Astrocyte of the spinal cord (primary cell): Measurements from ENCODE around the gene PINK1.
A peak's percentile ranks its signal among the peaks of the same experiment; 100 is the strongest.

Experiments
- DNase-seq: peaks from one replicate; pipeline ENCODE4 v3.0.0; 2011; ENCODE audit warnings: low read depth, low spot score
- H3K4me3 ChIP-seq: 2 replicates; pipeline ENCODE4 v1.5.1; 2011; ENCODE audit warnings: low read depth, mild to moderate bottlenecking, low read length, moderate library complexity
- in situ Hi-C: cut with HindIII; loops from 2 replicates; pipeline ENCODE4 v1.10.0; 2017; ENCODE audit warnings: low sequenced_read_pairs
- TF ChIP-seq, protein P1 (sequence below): IDR thresholded peaks from 2 replicates; pipeline ENCODE4 v1.5.1; 2012; ENCODE audit warnings: low read depth, mild to moderate bottlenecking, low read length, inconsistent platforms

PINK1 gene

DNA sequence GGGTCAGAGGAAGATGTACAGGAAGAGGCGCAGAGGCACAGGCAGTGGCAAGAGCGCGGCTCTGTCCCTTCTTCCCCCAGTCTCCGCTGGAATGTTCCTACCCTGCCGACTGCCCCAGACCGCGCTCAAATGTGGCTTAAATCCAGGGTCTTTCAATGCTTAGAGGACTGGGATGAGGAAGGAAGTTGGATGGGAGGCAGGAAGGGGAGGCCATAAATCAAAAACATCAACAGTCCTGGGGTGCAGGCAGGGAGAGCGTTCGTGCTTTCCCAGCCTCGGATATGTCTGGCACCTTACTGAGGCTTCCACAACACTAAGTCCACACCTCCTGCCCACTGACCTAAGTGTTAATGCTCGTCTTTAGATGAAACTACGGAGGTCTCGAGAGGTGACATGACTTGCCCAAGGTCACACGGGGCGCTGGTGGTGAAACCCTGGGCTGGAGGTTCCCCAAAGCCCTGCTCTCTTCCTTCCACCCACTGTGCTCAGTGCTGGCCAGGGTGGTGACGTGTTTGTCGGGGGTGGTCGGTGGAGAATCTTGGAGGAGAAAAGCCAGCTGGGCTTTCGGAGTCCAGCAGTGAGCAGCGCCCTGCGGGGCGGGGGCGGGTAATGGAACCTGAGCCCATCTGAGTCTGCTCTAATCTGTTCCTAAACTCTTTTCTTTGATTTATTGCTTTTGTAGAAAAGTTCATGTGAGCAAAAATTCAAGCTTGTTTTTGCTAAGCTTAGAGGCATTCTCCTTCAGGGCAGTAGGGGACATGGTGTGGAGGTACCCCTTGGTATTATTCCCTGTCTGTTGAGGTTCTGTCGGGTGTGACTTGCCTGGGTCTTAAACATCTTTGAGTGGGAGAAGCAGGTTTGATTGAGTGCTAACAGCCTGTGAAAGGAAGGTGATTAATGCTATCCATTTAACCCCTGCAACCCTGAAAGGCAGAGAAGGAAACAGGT, 43.7 kb upstream of the PINK1 start:
- TF ChIP-seq, protein P1, sequence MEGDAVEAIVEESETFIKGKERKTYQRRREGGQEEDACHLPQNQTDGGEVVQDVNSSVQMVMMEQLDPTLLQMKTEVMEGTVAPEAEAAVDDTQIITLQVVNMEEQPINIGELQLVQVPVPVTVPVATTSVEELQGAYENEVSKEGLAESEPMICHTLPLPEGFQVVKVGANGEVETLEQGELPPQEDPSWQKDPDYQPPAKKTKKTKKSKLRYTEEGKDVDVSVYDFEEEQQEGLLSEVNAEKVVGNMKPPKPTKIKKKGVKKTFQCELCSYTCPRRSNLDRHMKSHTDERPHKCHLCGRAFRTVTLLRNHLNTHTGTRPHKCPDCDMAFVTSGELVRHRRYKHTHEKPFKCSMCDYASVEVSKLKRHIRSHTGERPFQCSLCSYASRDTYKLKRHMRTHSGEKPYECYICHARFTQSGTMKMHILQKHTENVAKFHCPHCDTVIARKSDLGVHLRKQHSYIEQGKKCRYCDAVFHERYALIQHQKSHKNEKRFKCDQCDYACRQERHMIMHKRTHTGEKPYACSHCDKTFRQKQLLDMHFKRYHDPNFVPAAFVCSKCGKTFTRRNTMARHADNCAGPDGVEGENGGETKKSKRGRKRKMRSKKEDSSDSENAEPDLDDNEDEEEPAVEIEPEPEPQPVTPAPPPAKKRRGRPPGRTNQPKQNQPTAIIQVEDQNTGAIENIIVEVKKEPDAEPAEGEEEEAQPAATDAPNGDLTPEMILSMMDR: no peak
- DNase-seq: peak; percentile 57
- H3K4me3 ChIP-seq: no peak overlapping the region
- in situ Hi-C loops: no loop called here

DNA sequence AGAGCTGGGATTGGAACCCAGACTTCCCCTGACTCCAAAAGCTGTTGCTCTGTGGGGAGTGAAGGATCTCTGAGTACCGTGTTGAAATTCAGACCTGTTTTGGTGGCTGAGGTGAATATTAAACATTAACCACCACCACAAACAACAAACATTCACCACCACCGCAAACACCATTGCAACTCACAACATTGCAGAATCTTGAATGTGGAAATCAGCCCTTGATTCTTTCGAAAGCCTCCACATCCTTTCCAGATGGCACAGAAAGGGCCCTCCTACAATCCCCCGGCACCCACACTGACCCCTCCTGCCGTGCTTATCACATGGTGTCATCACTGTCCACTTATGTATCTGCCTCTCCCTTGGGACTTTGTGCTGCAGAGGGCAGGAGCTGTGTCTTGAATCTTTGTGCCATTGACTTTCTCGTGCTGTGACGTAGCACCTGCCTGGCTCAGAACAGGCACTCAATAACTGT, 42.9 kb upstream of the PINK1 start:
- no peak overlapping the region for H3K4me3 ChIP-seq
- in situ Hi-C loops: no loop called here
- no peak for DNase-seq
- TF ChIP-seq, protein P1: no peak

DNA sequence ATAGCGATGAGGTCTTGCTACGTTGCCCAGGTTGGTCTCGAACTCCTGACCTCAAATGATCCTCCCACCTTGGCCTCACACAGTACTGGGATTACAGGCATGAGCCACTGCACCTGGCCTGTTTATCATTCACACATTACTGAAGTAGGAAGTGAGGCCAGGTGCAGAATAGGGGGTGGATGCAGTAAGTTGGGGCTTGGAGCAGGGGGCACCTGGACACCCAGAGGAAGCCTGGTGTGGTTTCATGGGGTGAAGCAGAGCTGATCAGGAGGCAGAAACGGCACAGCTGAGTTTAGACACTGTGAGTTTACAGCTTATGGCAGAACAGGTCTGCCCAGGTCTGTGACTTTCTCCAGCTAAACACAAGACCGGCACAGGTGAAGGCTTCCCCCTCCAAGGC, 39.5 kb upstream of the PINK1 start:
- TF ChIP-seq, protein P1: no peak
- in situ Hi-C loops: no loop called here
- H3K4me3 ChIP-seq: no peak overlapping the region
- DNase-seq: no peak

DNA sequence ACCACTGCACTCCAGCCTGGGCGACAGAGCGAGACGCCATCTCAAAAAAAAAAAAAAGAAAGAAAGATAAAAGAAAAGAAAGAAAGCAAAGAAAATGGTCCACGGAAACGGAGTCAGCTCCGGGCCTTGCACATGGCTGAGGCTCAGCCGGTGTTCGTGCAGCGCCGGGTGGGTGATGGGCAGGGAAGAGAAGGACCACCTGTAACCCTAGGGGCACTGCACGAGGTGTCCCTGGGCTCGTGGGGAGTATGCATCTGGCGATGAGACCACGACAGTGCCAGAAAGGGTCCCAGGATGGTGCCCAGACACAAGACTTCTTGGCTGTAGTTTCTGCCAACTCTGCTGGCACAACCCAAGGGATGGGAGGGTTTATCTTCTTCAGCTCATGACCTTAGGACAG, 38.5 kb upstream of the PINK1 start:
- H3K4me3 ChIP-seq: no peak overlapping the region
- TF ChIP-seq, protein P1: no peak
- in situ Hi-C loops: no loop called here
- no peak for DNase-seq

GRCh38 chr1:20596106-20596505, 37.2 kb upstream of the PINK1 start:
- no peak for DNase-seq
- TF ChIP-seq, protein P1: no peak
- no peak overlapping the region for H3K4me3 ChIP-seq
- in situ Hi-C loops: no loop called here

DNA sequence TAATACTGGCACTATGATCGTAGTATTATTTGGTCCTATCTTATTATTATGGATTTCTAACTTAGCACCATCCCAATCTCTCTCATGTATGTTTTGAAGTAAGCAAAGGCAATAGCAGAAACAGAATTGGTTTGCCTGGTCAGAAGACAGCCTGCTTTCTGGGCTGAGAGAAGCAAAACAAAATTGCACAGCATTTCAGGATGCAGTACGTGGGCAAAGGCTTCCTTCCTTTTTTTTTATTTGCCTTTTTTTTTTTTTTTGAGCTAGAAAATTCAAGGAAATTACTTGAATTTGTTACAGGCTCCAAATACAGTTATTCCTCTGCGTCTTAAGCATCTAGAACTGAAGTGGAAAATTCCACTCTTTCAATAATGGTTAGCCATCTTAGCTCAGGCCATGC, 35.6 kb upstream of the PINK1 start:
- no peak for DNase-seq
- no peak overlapping the region for H3K4me3 ChIP-seq
- TF ChIP-seq, protein P1: no peak
- in situ Hi-C loops: no loop called here
